GM19193 (cell line): ENCODE measurements around the gene RMDN2.

Experiments used
- POLR2A ChIP-seq: IDR thresholded peaks from 4 replicates; pipeline ENCODE4 v1.6.1; 2011; ENCODE audit not compliant: insufficient read depth, insufficient read length; ENCODE audit errors: extremely low read depth

The RMDN2 gene

DNA sequence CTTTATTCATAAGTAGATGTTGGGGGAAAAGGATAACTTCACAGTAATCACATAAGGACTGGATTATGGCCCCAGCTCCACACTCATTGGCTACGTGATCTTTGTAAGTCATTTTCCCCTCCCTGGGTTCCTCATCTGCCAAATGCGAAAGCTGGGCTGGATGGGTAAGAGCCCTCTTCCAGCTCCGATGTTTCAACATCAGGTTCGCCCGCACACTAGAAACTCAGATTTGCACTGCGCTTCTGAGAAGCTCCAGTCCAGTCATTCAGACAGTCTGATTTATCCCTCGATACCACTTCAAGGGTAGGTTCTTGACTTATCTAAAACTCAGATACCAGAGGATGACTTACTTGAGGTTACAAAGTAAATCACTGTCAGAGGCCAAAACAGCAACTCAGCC lies 31.0 kb upstream of the RMDN2 start:
- TF ChIP-seq POLR2A, result no peak

DNA sequence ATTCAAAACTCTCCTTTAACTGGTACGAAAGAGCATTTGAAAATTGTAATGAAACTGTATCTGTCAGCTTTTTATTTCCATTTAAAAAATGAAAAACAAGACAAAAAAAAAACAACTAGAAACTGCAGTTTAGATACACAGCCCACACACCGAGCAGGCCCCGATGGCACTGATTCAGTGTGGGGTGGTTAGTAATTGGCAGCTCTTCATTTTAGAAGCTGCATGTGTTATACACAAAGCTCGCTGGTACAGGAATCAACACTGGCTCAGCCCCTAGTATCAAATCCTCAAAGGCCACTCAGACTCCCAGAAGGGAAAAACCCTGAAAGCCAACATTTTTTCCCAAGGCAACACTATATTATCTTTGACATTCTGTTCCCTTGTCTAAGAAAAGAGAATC lies 30.5 kb upstream of the RMDN2 start:
- TF ChIP-seq POLR2A, result no peak

DNA sequence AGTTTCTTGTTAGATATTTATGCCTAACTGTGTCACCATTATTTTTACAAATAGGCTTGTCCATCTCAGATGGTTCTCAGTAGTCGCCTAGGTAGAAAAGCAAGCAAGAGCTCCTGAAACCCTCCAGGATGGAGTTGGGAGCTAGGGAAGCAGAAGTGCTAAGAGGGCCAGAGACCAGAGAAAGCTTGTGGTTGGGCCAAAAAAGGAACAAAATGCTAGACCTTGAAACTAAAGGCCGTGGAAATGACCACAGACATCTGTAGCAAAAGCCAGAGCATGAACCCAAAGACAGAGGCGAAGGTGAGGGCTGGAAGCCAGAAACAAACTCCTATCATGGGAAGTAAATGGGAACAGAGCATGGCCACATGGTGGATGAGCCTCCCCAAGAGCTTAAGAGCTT lies 29.9 kb upstream of the RMDN2 start:
- no peak for TF ChIP-seq POLR2A

DNA sequence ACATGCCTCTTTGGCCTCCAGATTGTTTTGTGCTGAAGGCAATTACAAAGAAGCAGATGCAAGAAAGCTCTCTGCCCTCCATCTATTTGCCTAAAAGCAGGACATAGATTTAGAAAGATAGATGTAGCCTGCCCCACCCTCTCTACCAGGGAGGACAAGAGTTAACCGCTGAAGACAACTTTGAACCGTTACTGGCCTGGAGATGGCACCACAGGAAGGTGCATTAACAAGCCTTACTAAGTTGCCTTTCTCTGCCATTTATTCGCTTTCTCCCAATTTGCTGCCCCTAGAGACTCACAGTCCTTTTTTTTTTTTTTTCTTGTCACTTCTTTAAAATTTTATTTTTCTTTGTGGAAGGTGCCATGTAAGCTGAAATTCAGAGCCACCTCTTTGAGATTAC lies 28.8 kb upstream of the RMDN2 start:
- TF ChIP-seq POLR2A, result no peak

DNA sequence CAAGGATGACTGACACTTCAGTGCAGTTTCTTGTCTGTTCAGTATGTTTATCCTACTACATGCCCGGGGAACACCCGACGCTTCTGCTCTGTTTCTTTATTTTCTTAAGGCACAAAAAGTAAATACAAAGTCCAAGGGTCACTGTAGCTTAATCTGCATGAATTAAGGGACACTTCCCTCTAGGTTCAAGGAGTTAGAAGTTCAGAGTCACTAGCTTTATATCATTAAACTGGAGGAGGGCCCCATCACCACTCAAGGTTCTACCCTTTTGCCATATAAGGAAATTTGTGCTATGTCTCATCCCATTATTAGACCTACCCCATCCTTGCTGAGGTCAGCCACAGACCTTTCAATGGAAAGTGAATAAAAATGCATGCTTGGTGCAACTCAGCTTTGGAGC lies 27.6 kb upstream of the RMDN2 start:
- TF ChIP-seq POLR2A, result no peak

DNA sequence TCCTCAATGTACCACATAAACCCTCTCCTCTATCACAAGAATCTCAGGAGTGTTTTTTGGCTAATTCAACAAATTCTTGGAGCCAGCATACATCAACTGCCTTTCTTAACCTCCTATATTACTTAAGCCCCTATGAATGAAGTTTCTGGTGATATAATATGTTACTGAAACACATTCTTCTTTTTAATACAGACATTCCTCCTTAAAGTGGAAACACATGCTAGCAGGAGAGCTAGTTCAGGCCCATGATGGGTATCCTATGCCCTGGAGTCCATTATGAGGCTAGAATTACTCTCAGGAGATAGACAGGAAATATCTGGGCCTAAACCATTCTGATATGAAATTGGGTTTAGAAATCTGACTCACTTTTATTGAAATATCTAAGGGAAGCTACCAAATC lies 26.6 kb upstream of the RMDN2 start:
- TF ChIP-seq POLR2A, result no peak

DNA sequence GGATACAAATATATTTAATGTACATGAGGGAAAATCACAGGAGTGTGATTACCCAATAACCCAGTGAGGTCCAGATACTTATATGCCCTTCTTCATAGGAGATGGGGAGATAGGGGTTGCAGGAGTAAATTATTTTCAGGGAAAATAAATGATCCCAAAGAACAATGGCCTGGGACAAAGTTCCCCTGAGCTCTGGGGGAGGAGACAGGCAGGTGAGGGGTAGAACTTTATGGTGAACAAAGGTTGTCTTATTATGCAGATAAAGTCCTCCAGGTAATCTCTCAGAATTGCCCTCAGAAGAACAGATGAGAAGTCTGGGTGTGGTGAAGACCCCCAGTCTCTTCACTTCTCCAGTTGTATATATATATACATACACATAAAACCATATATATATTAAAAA lies 22.1 kb upstream of the RMDN2 start:
- TF ChIP-seq POLR2A, result no peak

DNA sequence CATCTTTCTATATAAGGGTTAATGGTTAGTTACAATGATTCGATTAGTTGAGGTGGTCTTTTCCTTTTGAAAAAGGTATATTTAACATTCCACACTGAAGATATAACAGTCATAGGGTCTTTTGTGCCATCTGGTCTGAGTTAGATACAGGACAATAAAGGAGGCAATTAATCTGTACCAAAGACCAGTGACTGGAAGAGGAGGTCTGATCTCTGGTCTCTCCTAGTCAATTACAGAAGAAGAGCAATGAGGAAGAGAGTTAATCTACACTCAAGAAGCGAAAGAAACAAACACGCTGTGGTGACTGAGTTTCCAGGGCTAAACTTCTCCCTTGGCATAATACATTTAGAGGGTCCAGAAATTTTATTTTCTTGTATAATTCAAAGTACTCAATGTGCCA lies 20.7 kb upstream of the RMDN2 start:
- TF ChIP-seq POLR2A, result no peak

DNA sequence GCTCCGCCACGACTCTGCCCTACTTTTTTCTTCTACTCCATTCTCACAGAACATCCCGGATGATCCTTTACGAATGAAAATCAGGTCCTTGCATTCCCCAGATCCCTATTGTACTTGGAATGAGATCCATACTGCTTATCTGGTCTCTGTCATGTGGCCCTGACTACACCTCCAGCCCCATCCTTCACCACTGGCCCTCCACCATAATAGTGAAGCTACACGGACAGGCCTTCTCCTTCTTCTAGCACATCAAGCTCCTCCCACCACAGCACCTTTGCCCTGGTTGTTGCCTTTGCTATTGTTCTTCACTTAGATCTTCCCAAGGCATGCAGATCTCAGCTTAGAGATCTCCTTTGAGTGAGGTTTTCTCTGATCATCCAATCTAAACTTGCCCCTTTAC lies 20.1 kb upstream of the RMDN2 start:
- TF ChIP-seq POLR2A, result no peak

DNA sequence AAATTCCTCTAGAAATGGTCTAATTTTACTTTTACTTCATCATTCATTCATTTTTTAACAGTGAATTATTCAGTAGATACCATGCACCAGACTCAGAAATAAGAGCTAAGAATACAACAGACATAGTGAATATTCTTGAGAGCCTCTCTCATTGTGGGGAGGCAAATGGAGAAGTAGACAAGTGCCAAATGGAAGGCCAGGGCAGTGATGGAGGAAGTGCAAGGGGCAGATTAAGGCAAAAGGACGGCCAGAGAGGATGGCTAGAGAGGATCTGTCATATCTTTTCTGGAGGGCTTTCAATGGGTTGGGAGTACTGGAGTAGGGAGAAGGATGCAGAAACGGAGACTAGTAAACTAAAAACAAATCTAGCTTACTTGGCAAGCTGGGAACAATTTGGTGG lies 19.0 kb upstream of the RMDN2 start:
- no peak for TF ChIP-seq POLR2A

DNA sequence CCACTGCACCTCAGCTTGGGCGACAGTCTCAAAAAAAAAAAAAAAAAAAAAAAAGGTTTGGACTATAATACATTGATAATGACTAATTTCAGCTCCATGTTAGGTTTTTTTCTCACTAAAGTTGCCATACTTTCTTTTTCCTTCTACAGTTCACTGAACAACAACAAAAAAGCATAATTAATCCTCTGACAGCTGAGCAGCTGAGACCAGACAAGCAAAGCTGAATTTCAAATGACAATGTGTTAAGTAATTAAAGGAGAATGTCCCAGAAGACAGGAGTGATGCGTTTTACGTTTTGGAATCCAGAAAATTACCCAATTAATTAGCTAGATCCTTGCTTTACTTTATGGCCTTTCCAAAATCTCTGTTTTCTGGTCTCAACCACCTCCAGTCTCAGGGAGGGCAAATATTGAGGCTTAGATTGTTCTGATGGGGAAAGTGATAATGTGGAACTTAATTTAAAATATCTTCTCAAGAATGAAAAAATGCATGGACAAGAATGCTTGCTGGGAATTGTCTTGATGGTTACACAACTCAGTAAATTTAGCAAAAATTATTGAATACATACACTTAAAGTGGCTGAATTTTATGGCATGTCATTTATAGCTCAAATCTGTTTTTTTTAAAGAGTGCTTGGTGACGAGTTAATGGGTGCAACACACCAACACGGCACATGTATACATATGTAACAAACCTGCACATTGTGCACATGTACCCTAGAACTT lies 17.4 kb upstream of the RMDN2 start:
- no peak for TF ChIP-seq POLR2A

DNA sequence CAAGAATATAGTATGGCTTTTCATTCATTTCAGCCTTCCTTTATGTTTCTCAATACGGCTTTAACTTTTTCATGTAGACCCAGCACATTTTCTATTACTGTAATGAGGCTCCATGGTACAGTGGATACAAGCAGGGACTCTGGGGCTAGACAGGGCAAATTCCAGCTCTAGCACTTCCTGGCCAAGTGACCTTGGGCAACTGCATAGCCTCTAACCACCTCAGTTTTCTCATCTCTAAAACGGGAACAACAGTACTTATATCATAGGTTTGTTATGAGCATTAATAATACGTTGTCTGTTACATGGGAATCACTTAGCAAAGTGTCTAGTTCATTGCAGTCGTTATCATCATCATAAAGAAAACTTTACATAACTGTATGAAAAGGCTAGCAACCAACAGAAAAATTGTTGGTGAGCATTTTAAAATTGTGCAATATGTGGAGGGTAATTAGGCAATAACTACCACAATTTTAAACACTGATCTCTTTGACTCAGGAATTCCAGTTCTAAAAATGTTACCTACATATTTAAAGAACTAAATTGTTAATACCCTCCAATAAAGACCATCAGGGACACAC lies 13.7 kb upstream of the RMDN2 start:
- TF ChIP-seq POLR2A, result no peak

DNA sequence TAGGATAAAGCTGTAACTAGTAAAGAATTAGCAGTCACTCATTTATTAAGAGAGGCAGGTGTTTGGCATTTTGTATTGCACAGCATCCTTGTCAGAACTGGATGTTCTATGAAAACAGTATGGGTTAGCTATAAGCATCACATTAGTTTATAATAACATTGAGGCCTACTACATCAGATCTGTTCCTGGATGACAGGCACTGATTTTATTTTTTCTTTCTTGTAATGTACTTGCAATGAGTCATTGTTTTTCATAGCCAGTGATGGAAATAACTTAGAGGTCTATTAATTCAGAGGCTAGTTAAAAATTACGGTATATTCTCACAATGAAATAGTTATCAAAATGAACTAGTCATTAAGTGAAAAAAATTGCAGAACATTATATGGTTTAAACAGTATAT lies 13.0 kb upstream of the RMDN2 start:
- TF ChIP-seq POLR2A, result no peak

DNA sequence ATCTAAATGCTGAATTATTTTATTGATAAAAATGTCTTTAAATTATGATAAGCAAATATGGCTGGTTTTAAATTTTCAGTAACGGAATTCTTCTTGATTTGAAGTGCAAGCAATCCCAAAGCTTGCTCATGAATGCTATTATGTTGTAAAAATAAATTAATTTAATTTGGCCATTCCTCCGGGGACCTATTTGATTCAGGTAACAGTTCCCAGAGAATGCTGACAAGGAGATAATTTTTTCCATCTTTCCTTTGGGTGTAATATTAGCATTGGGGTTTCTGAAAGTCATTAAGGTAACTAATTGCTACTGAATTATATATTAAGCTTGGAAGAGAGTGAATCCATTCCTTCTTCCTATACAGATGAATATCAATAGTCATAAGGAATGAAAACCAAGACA lies 12.5 kb upstream of the RMDN2 start:
- TF ChIP-seq POLR2A, result no peak

DNA sequence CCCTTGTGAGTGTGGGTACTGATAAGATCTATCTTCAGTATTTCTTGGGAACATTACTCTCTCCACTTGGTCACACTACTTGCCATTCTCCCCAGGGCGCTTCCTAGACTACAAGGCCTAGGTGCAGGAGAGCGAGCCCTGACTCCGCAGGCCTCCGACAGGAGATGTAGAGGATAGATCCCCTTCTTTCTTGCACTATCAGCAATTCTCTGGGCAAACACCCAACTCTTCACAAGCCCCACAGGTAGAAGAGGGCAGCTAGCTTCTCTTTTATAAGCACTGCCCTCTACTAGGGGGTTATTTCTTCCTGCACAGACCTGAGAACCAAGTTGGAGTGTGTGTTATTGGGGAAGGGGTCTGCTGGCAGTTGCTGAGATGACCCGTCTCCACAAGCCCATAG lies 10.7 kb upstream of the RMDN2 start:
- TF ChIP-seq POLR2A, result no peak

DNA sequence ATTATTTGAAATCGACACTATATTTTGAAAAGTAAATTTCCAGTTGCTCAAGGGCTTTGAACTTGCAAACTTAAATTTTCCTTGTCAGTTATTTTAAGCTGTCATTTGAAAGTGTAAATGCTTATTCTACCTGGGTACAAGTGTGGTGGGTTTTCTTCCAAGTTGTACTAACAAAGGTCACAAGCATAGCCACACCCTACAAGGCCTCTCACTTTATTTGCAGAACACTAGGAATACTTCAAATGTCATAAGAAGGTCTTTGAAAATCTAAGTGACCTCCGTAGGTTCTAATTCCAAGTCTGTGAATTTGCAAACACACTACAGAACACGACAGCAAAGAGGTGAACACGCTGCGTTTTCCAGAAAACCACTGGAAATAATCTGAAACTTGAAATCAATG lies 9.3 kb upstream of the RMDN2 start:
- no peak for TF ChIP-seq POLR2A
